Neutrophil (primary cell): Measurements from ENCODE around the gene GTF2I.
"Not testable (repeated sequence)": the region's sequence is repeated elsewhere in the genome, so short reads cannot be mapped to it uniquely, and the experiment has no call there.

Experiments
- H3K27ac ChIP-seq: fragments of 200-600 bp; sonication (generic); 2 replicates; pipeline ENCODE4 v1.5.1; 2016; ENCODE audit warnings: mild to moderate bottlenecking, moderate library complexity
- H3K27me3 ChIP-seq: fragments of 200-600 bp; sonication (generic); 2 replicates; pipeline ENCODE4 v1.6.0; 2016; ENCODE audit warnings: mild to moderate bottlenecking
- H3K36me3 ChIP-seq: fragments of 200-600 bp; sonication (generic); 2 replicates; pipeline ENCODE4 v1.5.1; 2017
- H3K4me1 ChIP-seq, 2 experiments: fragments of 200-600 bp in 1 of 2; sonication (generic) in 1 of 2; 1 replicate in 1 of 2; 2 replicates in 1 of 2; pipeline versions ENCODE4 v1.5.1 to v1.6.1; 2013 to 2016; ENCODE audit warnings: low read depth in 1 of 2, low read length in 1 of 2, mild to moderate bottlenecking in 1 of 2, moderate library complexity in 1 of 2; ENCODE audit not compliant: control insufficient read depth in 1 of 2, insufficient read depth in 1 of 2
- H3K4me3 ChIP-seq, 2 experiments: fragments of 200-600 bp in 1 of 2; sonication (generic) in 1 of 2; 1 replicate in 1 of 2; 2 replicates in 1 of 2; pipeline ENCODE4 v1.5.1; 2013 to 2016; ENCODE audit warnings: low read depth in 1 of 2, low read length in 1 of 2, mild to moderate bottlenecking in 1 of 2, moderate library complexity in 1 of 2
- H3K9me3 ChIP-seq: fragments of 200-600 bp; sonication (generic); 2 replicates; pipeline ENCODE4 v1.5.1; 2016
- CTCF ChIP-seq: fragments of 200-600 bp; sonication (generic); IDR thresholded peaks from 2 replicates; pipeline ENCODE4 v1.5.1; 2016; ENCODE audit warnings: antibody characterized with exemption

The GTF2I gene

GRCh38 chr7:74665296-74665938 is 7.9 kb downstream of the GTF2I start:
- no peak overlapping the region for H3K4me3 ChIP-seq
- peaks cover 4% of the 10 kb centered on the region for H3K36me3 ChIP-seq
- H3K4me1 ChIP-seq: peaks cover 15% of the 10 kb centered on the region in 2 experiments
- TF ChIP-seq CTCF: no peak
- H3K27me3 ChIP-seq: no peaks in the 10 kb centered on the region
- H3K9me3 ChIP-seq: no peaks in the 10 kb centered on the region
- no peak overlapping the region for H3K27ac ChIP-seq

GRCh38 chr7:74667013-74667412 is 9.5 kb downstream of the GTF2I start:
- not testable (repeated sequence) for H3K4me3 ChIP-seq, H3K4me1 ChIP-seq, H3K27me3 ChIP-seq, H3K36me3 ChIP-seq, H3K9me3 ChIP-seq, H3K27ac ChIP-seq

GRCh38 chr7:74667520-74667919 is 10.0 kb downstream of the GTF2I start:
- not testable (repeated sequence) for H3K4me1 ChIP-seq, H3K36me3 ChIP-seq, H3K27me3 ChIP-seq, H3K27ac ChIP-seq, H3K9me3 ChIP-seq, H3K4me3 ChIP-seq

GRCh38 chr7:74671602-74672001 is 14.1 kb downstream of the GTF2I start:
- TF ChIP-seq CTCF: no peak
- no peak overlapping the region for H3K27ac ChIP-seq

GRCh38 chr7:74672343-74672915 is 14.9 kb downstream of the GTF2I start:
- no peak overlapping the region for H3K4me3 ChIP-seq
- no peak overlapping the region for H3K27ac ChIP-seq
- H3K36me3 ChIP-seq: no peaks in the 10 kb centered on the region
- TF ChIP-seq CTCF: no peak
- H3K4me1 ChIP-seq: no peaks in the 10 kb centered on the region
- H3K9me3 ChIP-seq: no peaks in the 10 kb centered on the region
- no peaks in the 10 kb centered on the region for H3K27me3 ChIP-seq

More at GRCh38 chr7:74671602-74672001, 14.1 kb downstream of the GTF2I start:
- no peaks in the 10 kb centered on the region for H3K36me3 ChIP-seq
- H3K27me3 ChIP-seq: no peaks in the 10 kb centered on the region
- H3K9me3 ChIP-seq: no peaks in the 10 kb centered on the region
- H3K4me3 ChIP-seq: no peak overlapping the region
- no peaks in the 10 kb centered on the region for H3K4me1 ChIP-seq

- no peaks in the 10 kb centered on the region for H3K4me1 ChIP-seq
- H3K36me3 ChIP-seq: no peaks in the 10 kb centered on the region
- no peaks in the 10 kb centered on the region for H3K9me3 ChIP-seq
- TF ChIP-seq CTCF: no peak
- H3K27me3 ChIP-seq: no peaks in the 10 kb centered on the region
- no peak overlapping the region for H3K4me3 ChIP-seq
- no peak overlapping the region for H3K27ac ChIP-seq
Measured at GRCh38 chr7:74674166-74674565, 16.6 kb downstream of the GTF2I start.
